K562 (cell line): ENCODE data around the gene CACNA1C. TPM values are rescaled to one million over a fixed set of nuclear protein-coding genes. Genes with fewer than 3 reads are reported as not detected.

Experiments used
- ATAC-seq: fragments of 200-7000 bp; cut with Tn5 transposase; 3 replicates; pipeline ENCODE4 v1.9.1; 2020; ENCODE audit warnings: moderate library complexity
- BruUV-seq: library from RNA; stranded (reverse); fragments of 400-500 nt; replicated peaks from 2 replicates; lab custom pipeline; 2021; lab: Mats Ljungman, UMichigan
- CTCF ChIA-PET: fragments of 300-600 bp; formaldehyde crosslinking; extraction: SDS; loops from one replicate; lab custom pipeline; 2021; ENCODE audit warnings: low intra/inter-chr PET ratio; lab: Yijun Ruan, JAX
- POLR2A ChIA-PET: fragments of 300-600, 350-650 bp; sonication (Branson Sonifier 250); formaldehyde crosslinking; extraction: SDS; loops from one replicate; lab custom pipeline; 2021; ENCODE audit warnings: antibody characterized with exemption, inconsistent platforms; lab: Yijun Ruan, JAX
- DNase-seq, 4 experiments: peaks; one replicate each; pipeline versions ENCODE4 v3.0.0 to v3.0.0-alpha.2; 2011 to 2018; ENCODE audit warnings: low spot score in 3 of 4, mixed read lengths in 3 of 4; ENCODE audit errors: extremely low read depth in 1 of 4
- FAIRE-seq: peaks from 2 replicates; lab custom pipeline; 2011; peaks lifted over from hg19 to GRCh38; lab: Jason Lieb, UNC
- H2AFZ ChIP-seq: 2 replicates; pipeline ENCODE4 v1.6.0; 2011; ENCODE audit warnings: low read depth, low read length, control low read depth, inconsistent platforms
- H3K27ac ChIP-seq: fragments of 200-600 bp; 3 replicates; pipeline ENCODE4 v1.8.0; 2011; ENCODE audit warnings: low read depth, mild to moderate bottlenecking, control low read depth, inconsistent platforms, low read length, moderate library complexity, mixed read lengths; ENCODE audit errors: extremely low read depth
- H3K27me3 ChIP-seq, 2 experiments: fragments of 300-600 bp in 1 of 2; 2 replicates in 1 of 2; 3 replicates in 1 of 2; pipeline versions ENCODE4 v1.6.0 to v1.8.0; 2011; ENCODE audit warnings: inconsistent platforms in 2 of 2, low read length in 2 of 2, mild to moderate bottlenecking in 1 of 2, mixed read lengths in 1 of 2, moderate library complexity in 1 of 2; ENCODE audit not compliant: control insufficient read depth in 2 of 2, insufficient read depth in 2 of 2
- H3K36me3 ChIP-seq: fragments of 300-600 bp; 3 replicates; pipeline ENCODE4 v1.8.0; 2011; ENCODE audit warnings: mild to moderate bottlenecking, low read length, inconsistent platforms; ENCODE audit not compliant: control insufficient read depth, insufficient read depth
- H3K4me1 ChIP-seq, 2 experiments: fragments of 200-600 bp in 1 of 2; replicated peaks in 1 of 2; 2 replicates in 1 of 2; 3 replicates in 1 of 2; pipeline versions ENCODE4 v1.5.1 to v1.8.0; 2011; ENCODE audit warnings: inconsistent platforms in 2 of 2, low read length in 2 of 2, mild to moderate bottlenecking in 1 of 2, mixed read lengths in 1 of 2, moderate library complexity in 1 of 2; ENCODE audit not compliant: control insufficient read depth in 2 of 2, insufficient read depth in 2 of 2
- H3K4me2 ChIP-seq: 2 replicates; pipeline ENCODE4 v1.6.1; 2011; ENCODE audit warnings: low read length, control low read depth, inconsistent platforms, mixed read lengths; ENCODE audit not compliant: insufficient read depth
- H3K4me3 ChIP-seq: fragments of 200-600 bp; sonication (generic), shearing (Covaris generic); 2 replicates; pipeline ENCODE4 v1.5.1; 2016; ENCODE audit warnings: control low read depth, inconsistent platforms
- H3K79me2 ChIP-seq: fragments of 200-600 bp; 3 replicates; pipeline ENCODE4 v1.8.0; 2011; ENCODE audit warnings: low read length, inconsistent platforms; ENCODE audit not compliant: control insufficient read depth, insufficient read depth
- H3K9ac ChIP-seq, 2 experiments: 2 replicates each; pipeline versions ENCODE4 v1.6.0 to v1.6.1; 2011; ENCODE audit warnings: low read depth in 2 of 2, low read length in 2 of 2, control low read depth in 1 of 2, inconsistent platforms in 1 of 2, mild to moderate bottlenecking in 1 of 2, mixed read lengths in 1 of 2; ENCODE audit not compliant: insufficient read depth in 1 of 2
- H3K9me1 ChIP-seq: one replicate; pipeline ENCODE4 v1.6.0; 2011; ENCODE audit warnings: inconsistent platforms, mild to moderate bottlenecking, low read length, moderate library complexity; ENCODE audit not compliant: control insufficient read depth, insufficient read depth
- H3K9me3 ChIP-seq: replicated peaks from 2 replicates; pipeline ENCODE4 v1.5.1; 2011; ENCODE audit warnings: low read depth, low read length, inconsistent platforms; ENCODE audit not compliant: control insufficient read depth, insufficient read depth
- H4K20me1 ChIP-seq: replicated peaks from 2 replicates; pipeline ENCODE4 v1.6.1; 2011; ENCODE audit warnings: low read length, inconsistent platforms, mixed read lengths; ENCODE audit not compliant: control insufficient read depth, insufficient read depth
- ASH1L ChIP-seq: fragments of 450-650 bp; IDR thresholded peaks from 2 replicates; pipeline ENCODE4 v1.6.1; 2018; ENCODE audit warnings: borderline replicate concordance, mild to moderate bottlenecking, low read depth; ENCODE audit not compliant: partially characterized antibody
- ESRRA ChIP-seq: fragments of 450-650 bp; IDR thresholded peaks from 2 replicates; pipeline ENCODE4 v1.6.1; 2014; ENCODE audit warnings: low read depth, mild to moderate bottlenecking, moderate library complexity, borderline replicate concordance
- ETV5 ChIP-seq: sonication (generic); formaldehyde crosslinking; IDR thresholded peaks from 2 replicates; pipeline ENCODE4 v1.4.0; 2020; ENCODE audit warnings: low read depth, mild to moderate bottlenecking, missing genetic modification reagents
- FOXK2 ChIP-seq, 2 experiments: fragments of 450-650 bp; IDR thresholded peaks in 1 of 2; conservative IDR thresholded peaks in 1 of 2; 2 replicates each; pipeline ENCODE4 v1.6.1; 2016; ENCODE audit warnings: low read depth in 2 of 2, mild to moderate bottlenecking in 1 of 2
- HMG20A ChIP-seq: fragments of 450-650 bp; formaldehyde crosslinking; conservative IDR thresholded peaks from 2 replicates; pipeline ENCODE4 v1.4.0; 2020; ENCODE audit warnings: mild to moderate bottlenecking, mixed read lengths
- LARP7 ChIP-seq: fragments of 450-650 bp; IDR thresholded peaks from 2 replicates; pipeline ENCODE4 v1.6.1; 2016
- MLX ChIP-seq, 2 experiments: fragments of 450-650 bp in 1 of 2; sonication (generic) in 1 of 2; formaldehyde crosslinking; conservative IDR thresholded peaks; 2 replicates each; pipeline versions ENCODE4 v1.4.0 to v1.8.1; 2020 to 2022; ENCODE audit warnings: mild to moderate bottlenecking in 1 of 2, missing genetic modification reagents in 1 of 2
- NR1H2 ChIP-seq: sonication (generic); formaldehyde crosslinking; IDR thresholded peaks from 2 replicates; pipeline ENCODE4 v1.4.0; 2020; ENCODE audit warnings: mild to moderate bottlenecking, missing genetic modification reagents
- NR2F6 ChIP-seq: fragments of 450-650 bp; formaldehyde crosslinking; IDR thresholded peaks from 2 replicates; pipeline ENCODE4 v1.4.0; 2020; ENCODE audit warnings: mild to moderate bottlenecking
- OTX1 ChIP-seq: fragments of 450-650 bp; formaldehyde crosslinking; IDR thresholded peaks from 2 replicates; pipeline ENCODE4 v1.4.0; 2022; ENCODE audit warnings: mild to moderate bottlenecking
- PHB2 ChIP-seq: fragments of 450-650 bp; IDR thresholded peaks from 2 replicates; pipeline ENCODE4 v1.6.1; 2017; ENCODE audit warnings: low read depth
- POLR2A ChIP-seq: fragments of 450-650 bp; conservative IDR thresholded peaks from 2 replicates; pipeline ENCODE4 v1.6.1; 2016
- TAF9B ChIP-seq: fragments of 450-650 bp; IDR thresholded peaks from 2 replicates; pipeline ENCODE4 v1.6.1; 2018; ENCODE audit warnings: mild to moderate bottlenecking; ENCODE audit not compliant: partially characterized antibody
- XRCC4 ChIP-seq: IDR thresholded peaks from one replicate; pipeline ENCODE4 v1.6.1; 2011; ENCODE audit not compliant: insufficient read depth, insufficient read length; ENCODE audit errors: extremely low read depth
- ZBTB49 ChIP-seq: sonication (generic); formaldehyde crosslinking; IDR thresholded peaks from 2 replicates; pipeline ENCODE4 v1.8.0; 2022; ENCODE audit warnings: missing genetic modification reagents, mild to moderate bottlenecking, borderline replicate concordance
- ZFX ChIP-seq: sonication (generic); formaldehyde crosslinking; IDR thresholded peaks from 2 replicates; pipeline ENCODE4 v1.8.0; 2022; ENCODE audit warnings: mild to moderate bottlenecking, missing genetic modification reagents, moderate library complexity
- ZNF165 ChIP-seq: fragments of 250-450 bp; sonication (Bioruptor Pico); IDR thresholded peaks from 2 replicates; pipeline ENCODE4 v1.4.0; 2020; ENCODE audit warnings: borderline replicate concordance
- ZNF696 ChIP-seq: fragments of 250-450 bp; sonication (Bioruptor Pico); conservative IDR thresholded peaks from 2 replicates; pipeline ENCODE4 v1.4.0; 2020; ENCODE audit warnings: mild to moderate bottlenecking, moderate library complexity
- WGBS: fragments of 100-300 bp; shearing (Covaris generic); methylation state at CpG from one replicate; pipeline ENCODE4 v1.1.6; 2016; ENCODE audit warnings: low coverage, mixed read lengths; ENCODE audit not compliant: insufficient coverage; ENCODE audit errors: missing lambda C conversion rate; 5-methylcytosine and 5-hydroxymethylcytosine counted together
- in situ Hi-C: fragments of 300-500 bp; cut with MboI; formaldehyde crosslinking; loops from 4 replicates; pipeline ENCODE4 v1.15.0; 2018; ENCODE audit warnings: inconsistent platforms, mixed read lengths
- intact Hi-C: fragments of 100-400 bp; cut with micrococcal nuclease; formaldehyde crosslinking; loops from 2 replicates; pipeline ENCODE4 v1.14.2; 2022
- polyA plus RNA-seq, 8 experiments: library from polyadenylated mRNA; depleted of rRNA in 4 of 8; stranded (reverse) in 5 of 8; unstranded in 3 of 8; fragments of >200 nt; fragmentation: Nextera tagmentation in 2 of 8; fragmentation: Illumina TruSeq in 1 of 8; extraction: Ambion mirVana in 2 of 8; extraction: Trizol in 1 of 8; gene quantifications; 2 replicates each; pipeline versions ENCODE4 v1.2.1 to v1.2.3, GENCODE V29; 2011 to 2014; ENCODE audit warnings: inconsistent platforms in 1 of 8, missing spikeins in 1 of 8
- total RNA-seq, 7 experiments: library from RNA; depleted of rRNA in 6 of 7; stranded (reverse); fragments of >200 nt in 6 of 7; fragmentation: Illumina TruSeq in 2 of 7; extraction: Trizol in 2 of 7; gene quantifications; 2 replicates each; pipeline versions ENCODE4 v1.2.1 to v1.2.3, GENCODE V29; 2011 to 2021; ENCODE audit warnings: low replicate concordance in 1 of 7

CACNA1C gene
- total and polyA plus RNA-seq, 9 of the 15 experiments (the other 6 are each of a cell fraction or from before 2014, with no cell fraction given) = not detected

- no peak for TF ChIP-seq HMG20A (CRISPR knock-in tag)
- no peak for TF ChIP-seq XRCC4
- TF ChIP-seq ZBTB49 = no peak
Measured at GRCh38 chr12:2284857-2285256, 232.1 kb downstream of the CACNA1C start (continued).

GRCh38 chr12:2285462-2285861 is 232.7 kb downstream of the CACNA1C start:
- CTCF ChIA-PET = no interaction called here
- intact Hi-C loops = no loop called here
- no peaks in the 10 kb centered on the region for H3K4me1 ChIP-seq
- no peak for TF ChIP-seq ASH1L
- no peak for TF ChIP-seq PHB2
- TF ChIP-seq ZFX = no peak
- TF ChIP-seq FOXK2 (conservative IDR thresholded peaks at IDR 0.05 in 1 of 2, IDR thresholded peaks at IDR 0.05 in 1 of 2; ENCODE audit: low read depth in 2 of 2) = no peak
- no peak for TF ChIP-seq MLX (CRISPR knock-in tag; conservative IDR thresholded peaks at IDR 0.05)
- no peak for TF ChIP-seq TAF9B
- no peak for TF ChIP-seq NR1H2
- no peak for TF ChIP-seq ESRRA
- no peak for TF ChIP-seq LARP7
- TF ChIP-seq NR2F6 = no peak
- no peak for TF ChIP-seq OTX1 (CRISPR knock-in tag)
- no peak for TF ChIP-seq ZNF165
- no peak for TF ChIP-seq ETV5
- TF ChIP-seq POLR2A = no peak
- no peak for TF ChIP-seq ZNF696

More at GRCh38 chr12:2285462-2285861, 232.7 kb downstream of the CACNA1C start:
- Histone ChIP-seq H2AFZ (no peak overlapping the region), H3K4me2 (no peak overlapping the region), H3K36me3 (no peaks in the 10 kb centered on the region), H3K79me2 (no peaks in the 10 kb centered on the region), H3K9me1 (no peaks in the 10 kb centered on the region), H4K20me1 (no peaks in the 10 kb centered on the region), H3K9me3 (no peaks in the 10 kb centered on the region), H3K9ac (no peak overlapping the region), H3K4me3 (no peak overlapping the region), H3K27ac (no peak overlapping the region), H3K27me3 (peaks cover 8 to 33% of the 10 kb centered on the region in 2 experiments; a peak in 3 of 5 replicates)
- no peak for ATAC-seq
- DNase-seq = no peak
- 4% methylated on average over 13 of the region's 14 CpGs for WGBS
- BruUV-seq = no TSS peak
- in situ Hi-C loops = loop anchor here (25.0 kb wide), 1 partner anchor 223 kb away; the partner anchor contains the start of gene CACNA1C
- FAIRE-seq = no peak
- POLR2A ChIA-PET = no interaction called here
